Cardiac fibroblast (primary cell): ENCODE data around the gene P2RY12.

ENCODE experiments used
- DNase-seq, 2 donors: peaks; one replicate each; pipeline versions ENCODE4 v3.0.0 to v3.0.0-alpha.2; 2010; ENCODE audit warnings: low read depth in 2 of 2
- H3K4me3 ChIP-seq, 2 donors: replicated peaks in 1 of 2; 1 replicate in 1 of 2; 2 replicates in 1 of 2; pipeline ENCODE4 v1.5.1; 2011; ENCODE audit warnings: low read depth in 2 of 2, low read length in 2 of 2, mild to moderate bottlenecking in 2 of 2, moderate library complexity in 1 of 2
- CTCF ChIP-seq: IDR thresholded peaks from one replicate; pipeline ENCODE4 v1.5.1; 2011; ENCODE audit warnings: low read depth, mild to moderate bottlenecking, low read length, inconsistent platforms

Gene P2RY12

GRCh38 chr3:151307583-151308488 is 76.7 kb downstream of the P2RY12 start:
- DNase-seq = no peak
- no peak for TF ChIP-seq CTCF
- H3K4me3 ChIP-seq = no peak overlapping the region

- no peak for DNase-seq
- H3K4me3 ChIP-seq = no peak overlapping the region
- TF ChIP-seq CTCF = no peak
These were observed 77.4 kb downstream of the P2RY12 start for GRCh38 chr3:151307131-151307530.

DNA sequence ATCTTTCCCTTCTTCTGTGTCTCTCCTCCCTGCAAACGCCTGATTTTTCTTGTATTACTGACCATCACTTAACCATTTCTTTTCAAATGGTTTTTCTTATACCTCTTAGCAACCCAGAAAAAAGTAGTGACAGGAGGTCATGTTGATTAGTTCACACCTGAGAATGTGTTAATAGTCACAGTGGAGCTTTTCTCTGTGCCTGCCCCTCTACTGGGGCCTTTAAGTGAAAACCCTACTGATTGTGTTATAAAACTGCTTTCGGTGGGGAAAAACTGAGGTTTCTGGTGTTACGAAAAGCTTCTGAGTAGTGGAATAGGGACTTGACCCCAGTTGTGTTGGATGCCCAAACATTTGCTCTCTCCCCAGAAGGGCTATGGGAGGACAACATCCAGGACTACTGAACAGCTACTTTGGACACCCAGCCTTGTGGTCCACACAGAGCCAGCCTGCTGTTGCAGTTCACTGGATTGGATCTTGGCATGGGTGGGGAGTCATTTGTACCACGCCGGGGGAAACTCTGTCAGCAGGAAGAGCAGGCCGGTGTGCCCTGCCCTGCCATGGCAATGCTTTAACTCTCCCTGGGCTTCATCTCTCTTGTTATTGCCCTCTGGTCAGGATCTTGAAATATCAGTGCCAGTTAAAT is 78.3 kb downstream of the P2RY12 start:
- no peak overlapping the region for H3K4me3 ChIP-seq
- DNase-seq = no peak
- no peak for TF ChIP-seq CTCF

- no peak overlapping the region for H3K4me3 ChIP-seq
- peak in 1 of 2 donors; percentile 35 for DNase-seq
- no peak for TF ChIP-seq CTCF
These were observed 78.8 kb downstream of the P2RY12 start for GRCh38 chr3:151305775-151306151.

DNA sequence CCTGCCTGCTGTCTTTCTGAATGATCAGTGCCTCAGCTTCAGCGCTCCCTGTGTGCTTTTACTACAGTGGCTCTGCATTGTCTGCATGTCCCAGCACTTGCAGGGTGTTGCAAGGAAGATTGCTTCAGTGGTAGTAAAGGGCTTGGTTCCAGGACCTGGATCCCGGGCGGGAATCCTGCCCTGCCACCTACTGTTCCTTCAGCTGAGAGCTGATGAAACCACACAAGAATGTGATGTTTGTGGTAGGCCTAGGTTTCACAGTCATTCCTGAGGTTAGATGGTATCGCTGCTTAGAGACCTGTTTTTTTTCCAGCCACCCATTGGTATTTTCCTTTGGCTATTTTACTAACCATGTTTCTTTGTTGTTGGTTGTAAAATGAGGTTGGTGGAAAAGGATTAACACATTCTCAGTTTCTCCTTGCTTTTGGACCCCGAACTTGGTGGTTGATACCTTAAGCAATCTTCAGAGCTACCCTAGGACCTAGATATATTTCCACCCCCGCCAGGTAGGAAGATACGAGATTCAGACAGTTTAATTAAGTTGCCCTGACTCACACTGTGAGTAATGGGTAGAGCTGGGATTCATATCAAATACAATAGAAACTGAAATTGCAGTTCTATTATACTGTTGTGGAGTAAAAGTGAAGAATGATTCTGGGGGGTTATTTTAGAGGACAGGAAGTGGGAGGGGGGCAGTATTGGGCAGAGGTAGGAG is 79.3 kb downstream of the P2RY12 start:
- no peak overlapping the region for H3K4me3 ChIP-seq
- DNase-seq = peak; percentile 96 to 97
- no peak for TF ChIP-seq CTCF

DNA sequence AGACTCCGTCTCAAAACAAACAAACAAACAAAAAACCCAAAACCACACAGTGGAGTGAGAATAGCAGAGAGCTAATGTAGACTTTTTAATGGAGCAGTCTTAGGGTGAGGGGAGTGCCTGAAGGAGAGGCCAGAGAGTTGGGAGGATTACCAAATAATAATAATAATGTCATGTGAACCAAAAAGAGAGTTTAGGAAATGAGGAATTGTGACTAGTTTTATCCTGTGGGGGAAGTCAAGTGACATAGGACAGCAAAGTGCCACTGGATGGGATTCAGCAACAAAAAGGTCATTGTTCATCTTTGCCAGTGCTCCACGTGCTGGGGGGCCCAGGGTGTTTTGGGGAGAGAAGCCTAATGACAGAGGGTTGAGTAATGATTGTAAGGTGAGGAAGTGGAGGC is 80.8 kb downstream of the P2RY12 start:
- TF ChIP-seq CTCF = no peak
- no peak for DNase-seq
- no peak overlapping the region for H3K4me3 ChIP-seq
